Thyroid gland (tissue), 4 donors: Measurements from ENCODE around the gene NOXA1. TPM values are rescaled to one million over a fixed set of nuclear protein-coding genes. Genes with fewer than 3 reads are reported as not detected.

ENCODE experiments used
- DNase-seq, 2 donors: peaks; one replicate each; pipeline ENCODE4 v3.0.0-alpha.2; 2019
- H3K27ac ChIP-seq, 3 donors: fragments of 200-600 bp; sonication (generic); 1 replicate in 2 of 3; 2 replicates in 1 of 3; pipeline ENCODE4 v1.5.1; 2016 to 2019; ENCODE audit warnings: mild to moderate bottlenecking in 1 of 3, moderate library complexity in 1 of 3
- H3K27me3 ChIP-seq: fragments of 200-600 bp; sonication (generic); one replicate; pipeline ENCODE4 v1.5.1; 2019
- H3K36me3 ChIP-seq, 2 donors: fragments of 200-600 bp; sonication (generic); one replicate each; pipeline ENCODE4 v1.5.1; 2016 to 2019
- H3K4me1 ChIP-seq, 2 donors: fragments of 200-600 bp; sonication (generic); one replicate each; pipeline ENCODE4 v1.5.1; 2017 to 2019
- H3K4me3 ChIP-seq, 3 donors: fragments of 200-600 bp; sonication (generic); replicated peaks in 1 of 3; 1 replicate in 2 of 3; 2 replicates in 1 of 3; pipeline ENCODE4 v1.5.1; 2016; ENCODE audit warnings: mild to moderate bottlenecking in 1 of 3
- H3K9me3 ChIP-seq: fragments of 200-600 bp; sonication (generic); one replicate; pipeline ENCODE4 v1.5.1; 2017
- POLR2A ChIP-seq, 2 donors: fragments of 450-650 bp; IDR thresholded peaks; one replicate each; pipeline ENCODE4 v1.6.1; 2017; ENCODE audit warnings: antibody characterized with exemption in 2 of 2, mild to moderate bottlenecking in 2 of 2, moderate library complexity in 1 of 2
- WGBS, 2 donors: methylation state at CpG; one replicate each; pipeline ENCODE4 v1.1.5; 2017; 5-methylcytosine and 5-hydroxymethylcytosine counted together
- intact Hi-C: fragments of 100-400 bp; cut with DNase I; formaldehyde crosslinking; loops from one replicate; pipeline ENCODE4 v1.15.1; 2023
- total RNA-seq, 4 donors: library from RNA; depleted of rRNA; stranded (reverse); fragments of >200 nt; gene quantifications; one replicate each; pipeline ENCODE4 v1.2.3, GENCODE V29; 2016
- TF ChIP-seq, protein P1 (sequence below), 6 experiments: fragments of 200-600 bp in 3 of 6; fragments of 450-650 bp in 3 of 6; sonication (generic) in 3 of 6; IDR thresholded peaks; one replicate each; pipeline ENCODE4 v1.5.1; 2016 to 2019; ENCODE audit warnings: antibody characterized with exemption in 6 of 6, mild to moderate bottlenecking in 2 of 6, inconsistent platforms in 1 of 6, moderate library complexity in 1 of 6

The NOXA1 gene
- total RNA-seq, 4 donors from 2014 or later = 5.4 to 16.6 (median 10.0) TPM

DNA sequence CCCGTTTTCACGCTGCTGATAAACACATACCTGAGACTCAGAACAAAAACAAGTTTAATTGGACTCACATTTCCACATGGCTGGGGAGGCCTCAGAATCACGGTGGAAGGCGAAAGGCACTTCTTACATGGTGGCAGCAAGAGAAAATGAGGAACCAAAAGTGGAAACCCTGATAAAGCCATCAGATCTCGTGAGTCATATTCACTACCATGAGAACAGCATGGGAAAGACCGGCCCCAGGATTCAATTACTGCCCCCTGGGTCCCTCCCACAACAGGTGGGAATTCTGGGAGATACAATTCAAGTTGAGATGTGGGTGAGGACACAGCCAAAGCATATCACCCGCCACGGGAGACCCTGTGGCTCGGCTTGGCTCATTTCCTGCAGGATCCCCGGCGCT lies 20.4 kb upstream of the NOXA1 start:
- no peak for DNase-seq
- Histone ChIP-seq H3K27me3 (no peaks in the 10 kb centered on the region), H3K9me3 (no peaks in the 10 kb centered on the region), H3K4me3 (no peak overlapping the region), H3K27ac (no peak overlapping the region), H3K4me1 (peaks cover 20 to 31% of the 10 kb centered on the region in 2 donors), H3K36me3 (no peaks in the 10 kb centered on the region)
- no peak for TF ChIP-seq POLR2A (IDR thresholded peaks at IDR 0.05)
- TF ChIP-seq, protein P1, sequence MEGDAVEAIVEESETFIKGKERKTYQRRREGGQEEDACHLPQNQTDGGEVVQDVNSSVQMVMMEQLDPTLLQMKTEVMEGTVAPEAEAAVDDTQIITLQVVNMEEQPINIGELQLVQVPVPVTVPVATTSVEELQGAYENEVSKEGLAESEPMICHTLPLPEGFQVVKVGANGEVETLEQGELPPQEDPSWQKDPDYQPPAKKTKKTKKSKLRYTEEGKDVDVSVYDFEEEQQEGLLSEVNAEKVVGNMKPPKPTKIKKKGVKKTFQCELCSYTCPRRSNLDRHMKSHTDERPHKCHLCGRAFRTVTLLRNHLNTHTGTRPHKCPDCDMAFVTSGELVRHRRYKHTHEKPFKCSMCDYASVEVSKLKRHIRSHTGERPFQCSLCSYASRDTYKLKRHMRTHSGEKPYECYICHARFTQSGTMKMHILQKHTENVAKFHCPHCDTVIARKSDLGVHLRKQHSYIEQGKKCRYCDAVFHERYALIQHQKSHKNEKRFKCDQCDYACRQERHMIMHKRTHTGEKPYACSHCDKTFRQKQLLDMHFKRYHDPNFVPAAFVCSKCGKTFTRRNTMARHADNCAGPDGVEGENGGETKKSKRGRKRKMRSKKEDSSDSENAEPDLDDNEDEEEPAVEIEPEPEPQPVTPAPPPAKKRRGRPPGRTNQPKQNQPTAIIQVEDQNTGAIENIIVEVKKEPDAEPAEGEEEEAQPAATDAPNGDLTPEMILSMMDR (IDR thresholded peaks at IDR 0.05) = no peak
- WGBS, 2 donors = 88 to 92% methylated on average over 9 to 11 of the region's 11 CpGs
- intact Hi-C loops = no loop called here

DNA sequence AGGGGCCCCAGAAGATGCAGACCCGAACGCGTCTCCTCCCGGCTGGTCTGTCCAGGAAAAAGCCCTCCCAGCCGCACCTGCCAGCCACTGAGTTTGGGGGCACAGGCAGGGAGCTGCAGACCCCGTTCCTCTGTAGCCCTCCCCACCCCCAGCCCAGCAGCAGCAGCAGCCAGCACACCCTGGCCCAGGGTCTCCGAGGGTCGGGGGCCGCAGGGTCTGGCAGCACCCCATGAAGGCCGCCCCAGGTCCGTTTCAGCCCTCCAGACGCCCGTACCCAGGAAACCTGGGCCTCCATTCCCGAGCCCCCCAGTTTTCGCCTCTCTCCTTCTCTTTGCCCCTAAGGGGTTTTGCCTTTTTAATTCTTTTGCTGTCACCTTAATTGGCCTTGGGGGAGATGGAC lies 19.9 kb upstream of the NOXA1 start:
- H3K4me1 ChIP-seq = peaks cover 20 to 31% of the 10 kb centered on the region in 2 donors
- TF ChIP-seq POLR2A (IDR thresholded peaks at IDR 0.05) = no peak
- TF ChIP-seq, protein P1 (IDR thresholded peaks at IDR 0.05) = no peak
- H3K36me3 ChIP-seq = no peaks in the 10 kb centered on the region
- intact Hi-C loops = no loop called here
- WGBS, 2 donors = 94% methylated on average over 8 to 10 of the region's 15 CpGs
- no peaks in the 10 kb centered on the region for H3K27me3 ChIP-seq
- DNase-seq = no peak
- no peaks in the 10 kb centered on the region for H3K9me3 ChIP-seq
- H3K4me3 ChIP-seq = no peak overlapping the region
- no peak overlapping the region for H3K27ac ChIP-seq

DNA sequence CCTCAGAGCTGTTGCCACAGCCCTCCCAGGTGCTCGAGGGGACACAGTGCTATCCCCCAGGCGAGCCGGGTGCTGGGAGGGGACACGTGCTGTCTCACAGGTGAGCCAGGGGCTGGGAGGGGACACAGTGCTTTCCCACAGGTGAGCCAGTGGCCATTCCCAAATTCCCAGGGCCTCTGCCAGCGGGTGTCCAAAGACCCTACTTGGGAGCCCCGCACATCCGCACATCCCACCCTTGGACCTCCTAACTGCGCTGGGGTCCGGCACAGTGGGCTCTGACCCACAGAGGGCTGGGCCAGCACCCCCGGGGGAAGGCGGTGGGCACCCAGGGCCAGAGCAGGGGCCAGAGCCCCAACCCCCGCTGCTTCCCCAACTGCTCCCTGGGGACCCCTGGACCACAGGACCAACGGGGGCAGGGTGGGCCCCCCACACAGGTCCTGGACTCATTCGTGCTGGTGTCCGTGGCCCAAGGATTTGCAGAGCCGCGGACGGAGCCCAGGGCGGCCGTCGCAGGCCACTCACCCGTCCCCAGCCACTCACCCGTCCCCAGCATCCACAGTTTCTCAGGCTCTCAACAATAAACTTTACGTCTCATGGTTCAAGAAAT lies 18.1 kb upstream of the NOXA1 start:
- H3K27me3 ChIP-seq = no peaks in the 10 kb centered on the region
- no peaks in the 10 kb centered on the region for H3K9me3 ChIP-seq
- H3K27ac ChIP-seq = no peak overlapping the region
- intact Hi-C loops = loop anchor here (5.0 kb wide), 1 partner anchor 108 kb away; no protein-coding TSS in a partner anchor
- H3K4me1 ChIP-seq = peaks cover 12 to 26% of the 10 kb centered on the region in 2 donors
- H3K36me3 ChIP-seq = no peaks in the 10 kb centered on the region
- H3K4me3 ChIP-seq = no peak overlapping the region
- no peak for DNase-seq
- TF ChIP-seq POLR2A (IDR thresholded peaks at IDR 0.05) = no peak
- TF ChIP-seq, protein P1 (IDR thresholded peaks at IDR 0.05) = no peak
- 90 to 96% methylated on average over 13 to 22 of the region's 24 CpGs for WGBS, 2 donors

DNA sequence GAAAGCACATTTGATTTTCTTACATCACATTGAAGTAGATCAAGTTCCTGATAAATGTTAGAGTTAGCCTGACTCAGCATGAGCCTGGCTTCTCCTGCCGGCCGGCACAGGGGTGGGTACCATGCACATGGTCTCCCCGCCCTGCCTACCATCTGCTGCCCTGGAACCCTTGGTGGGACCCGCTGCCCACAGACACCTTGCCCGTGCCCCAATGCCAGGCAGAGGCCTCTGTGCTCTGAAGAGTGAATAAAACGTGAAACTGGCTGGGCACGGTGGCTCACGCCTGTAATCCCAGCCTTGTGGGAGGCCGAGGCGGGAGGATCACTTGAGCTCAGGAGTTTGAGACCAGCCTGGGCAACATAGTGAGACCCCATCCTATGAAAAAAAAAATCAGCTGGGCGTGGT lies 17.5 kb upstream of the NOXA1 start:
- intact Hi-C loops = loop anchor here (5.0 kb wide), 1 partner anchor 108 kb away; no protein-coding TSS in a partner anchor

More for the DNA sequence above, 17.5 kb upstream of the NOXA1 start:
- Histone ChIP-seq H3K27ac (no peak overlapping the region), H3K4me1 (peaks cover 13 to 26% of the 10 kb centered on the region in 2 donors), H3K9me3 (no peaks in the 10 kb centered on the region), H3K4me3 (no peak overlapping the region), H3K36me3 (no peaks in the 10 kb centered on the region), H3K27me3 (no peaks in the 10 kb centered on the region)
- DNase-seq = no peak
- TF ChIP-seq, protein P1 (IDR thresholded peaks at IDR 0.05) = no peak
- TF ChIP-seq POLR2A (IDR thresholded peaks at IDR 0.05) = no peak
- 97% methylated on average over 9 to 11 of the region's 11 CpGs for WGBS, 2 donors
